HG03060 (cell line): ENCODE results near the gene CNTN4.
A peak's percentile ranks its signal among the peaks of the same experiment; 100 is the strongest.
"Not testable (repeated sequence)": the region's sequence is repeated elsewhere in the genome, so short reads cannot be mapped to it uniquely, and the experiment has no call there.

Experiments
- ATAC-seq: cut with Tn5 transposase; IDR thresholded peaks from one replicate; pipeline ENCODE4 v1.9.1; 2021; ENCODE audit warnings: low read depth, moderate number of reproducible peaks; ENCODE audit not compliant: unreplicated experiment

Gene CNTN4

DNA sequence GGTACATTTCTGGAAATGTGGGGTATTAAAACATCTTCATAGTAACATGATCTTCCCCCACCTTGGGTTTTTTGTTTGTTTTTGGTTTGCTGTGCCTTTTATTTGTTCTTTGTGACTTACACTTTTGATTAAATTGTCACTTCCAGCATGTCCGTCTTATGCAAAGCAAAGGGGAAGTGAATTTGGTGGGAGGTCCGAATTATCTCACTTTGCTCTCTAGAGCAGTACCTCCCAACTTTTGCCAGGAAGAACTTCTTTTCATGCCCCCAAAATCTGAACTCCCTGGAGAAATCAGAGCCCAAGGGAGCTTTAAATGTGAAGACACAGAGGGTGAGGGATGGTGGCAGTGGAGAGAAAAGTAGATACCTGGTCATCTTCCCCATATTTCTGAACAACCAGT lies 838.4 kb downstream of the CNTN4 start:
- no peak for ATAC-seq

DNA sequence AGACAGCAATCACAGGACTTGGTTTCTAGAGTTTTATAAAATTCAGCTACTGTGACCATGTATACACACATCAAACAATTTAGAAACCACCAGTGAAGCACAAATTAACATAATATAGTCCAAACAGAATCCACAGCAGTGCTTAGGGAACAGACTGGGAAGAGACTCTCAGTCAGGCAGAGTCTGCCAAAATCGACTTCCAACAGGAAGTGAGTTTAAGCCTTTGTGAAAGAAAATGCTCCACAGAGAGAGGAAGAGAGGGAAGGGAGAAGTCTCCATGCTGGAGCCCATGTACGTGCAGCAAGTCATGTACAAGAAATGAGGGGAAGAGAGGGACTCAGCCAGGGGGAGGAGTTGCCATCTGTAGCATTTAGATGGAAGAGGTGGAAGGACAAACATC lies 838.9 kb downstream of the CNTN4 start:
- no peak for ATAC-seq

DNA sequence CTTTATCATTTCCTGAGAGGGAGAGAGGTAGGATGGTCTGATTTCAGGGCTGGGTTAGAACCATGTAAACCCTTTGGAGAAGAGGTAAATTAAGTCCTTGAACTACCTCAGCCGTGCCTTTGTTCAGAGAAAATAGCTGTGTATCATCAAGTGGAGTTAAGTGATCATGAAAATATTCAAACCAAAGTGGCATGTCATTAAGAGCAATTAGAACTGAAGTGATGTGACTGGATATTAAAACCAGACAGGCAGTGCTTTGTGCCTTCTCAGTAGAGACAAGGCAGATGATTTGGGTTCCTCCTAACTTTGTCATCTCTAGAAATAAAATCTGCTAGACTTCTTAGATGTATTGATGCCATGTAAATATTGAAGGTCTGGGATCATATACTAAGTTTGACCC lies 840.0 kb downstream of the CNTN4 start:
- no peak for ATAC-seq

DNA sequence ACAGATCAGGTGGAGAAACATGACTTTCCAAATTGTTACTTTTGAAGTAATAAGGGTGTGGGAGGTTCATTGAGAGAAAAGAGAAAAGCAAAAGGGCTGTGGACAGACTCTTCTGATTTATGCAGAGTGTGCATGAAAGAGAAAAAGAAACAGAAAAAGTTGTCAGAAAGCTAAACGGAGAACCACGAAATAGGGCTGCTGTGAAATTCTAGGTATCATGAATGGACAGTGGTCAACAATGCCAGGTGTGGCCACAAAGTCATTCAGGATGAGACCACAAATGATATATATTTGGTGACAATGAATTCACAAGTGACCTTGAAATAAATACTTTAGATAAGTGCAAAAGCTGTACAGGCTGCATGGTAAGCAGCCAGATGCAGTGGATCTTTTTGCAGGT lies 841.4 kb downstream of the CNTN4 start:
- no peak for ATAC-seq

DNA sequence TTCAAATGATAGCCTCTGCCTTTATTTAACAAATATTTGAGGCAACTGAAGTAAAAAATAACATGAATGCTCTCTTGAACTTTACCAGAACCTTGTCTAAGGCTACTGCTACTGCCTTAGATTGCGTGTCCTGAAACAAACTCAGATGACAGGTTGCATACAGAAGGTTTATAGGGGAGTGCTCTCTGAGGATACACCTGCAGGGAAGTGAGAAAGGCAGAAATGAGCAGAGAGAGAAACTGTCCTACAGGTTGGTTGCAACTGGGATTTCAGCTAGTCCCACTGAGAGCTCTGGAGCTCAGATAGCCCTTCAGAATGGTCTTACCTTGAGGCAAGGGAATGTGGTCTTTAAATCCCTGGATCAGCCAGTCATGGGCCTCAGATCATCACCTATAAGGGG lies 846.0 kb downstream of the CNTN4 start:
- ATAC-seq = peak; percentile 44

DNA sequence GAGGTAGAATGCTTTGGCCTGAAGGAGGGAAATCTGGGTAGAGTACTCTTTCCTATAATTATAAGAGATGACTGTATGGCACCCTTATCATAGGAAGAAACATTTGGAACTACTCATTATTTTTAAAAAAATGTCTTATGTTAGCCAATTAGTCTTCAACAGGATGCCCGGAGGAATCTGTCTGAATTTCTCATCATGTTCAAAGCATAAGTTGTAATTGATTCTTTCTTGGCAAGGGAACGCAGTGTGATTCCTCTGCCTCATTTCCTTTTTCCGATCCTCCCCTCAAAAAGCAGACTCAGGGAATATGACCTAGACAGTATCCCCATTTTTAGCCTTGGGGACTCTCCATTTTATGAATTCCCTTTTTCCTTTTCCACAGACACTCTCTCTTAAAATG lies 846.5 kb downstream of the CNTN4 start:
- no peak for ATAC-seq

DNA sequence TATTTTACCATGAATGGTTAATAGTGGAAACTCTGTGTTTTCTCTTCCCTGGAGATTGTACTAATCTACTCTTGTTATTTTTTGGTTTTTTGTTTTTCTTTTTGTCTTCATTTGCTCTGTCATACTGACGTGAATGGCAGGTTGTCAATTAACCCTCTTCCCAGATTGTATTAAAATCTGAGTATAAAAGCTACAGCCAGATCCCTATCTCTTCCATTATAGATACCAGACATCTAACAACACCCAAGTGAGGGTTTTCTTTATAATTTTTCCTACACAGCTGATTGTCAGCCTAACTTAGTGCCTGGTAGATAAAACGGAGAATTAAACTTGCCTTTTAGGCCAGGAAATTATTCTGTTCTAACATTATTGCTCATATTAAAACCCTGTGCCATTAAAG lies 848.9 kb downstream of the CNTN4 start:
- ATAC-seq = no peak

DNA sequence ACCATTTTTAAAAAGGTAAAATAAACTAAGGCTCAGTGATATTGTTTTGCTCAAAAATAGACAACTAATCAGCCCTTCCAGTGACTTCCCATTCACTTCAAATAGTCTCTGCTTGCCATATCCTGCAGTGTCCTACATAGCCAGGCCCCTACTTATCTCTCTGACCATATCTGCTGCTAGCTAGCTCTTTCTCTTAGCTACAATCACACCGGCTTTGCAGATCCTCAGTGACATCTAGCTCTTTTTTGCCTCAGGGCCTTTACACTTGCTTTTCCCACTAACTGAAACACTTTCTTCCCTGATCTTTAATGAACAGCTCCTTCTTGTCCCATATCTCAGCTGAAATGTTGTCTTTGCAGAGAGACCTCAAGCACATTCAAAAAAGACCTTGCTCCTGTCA lies 850.2 kb downstream of the CNTN4 start:
- ATAC-seq = no peak

DNA sequence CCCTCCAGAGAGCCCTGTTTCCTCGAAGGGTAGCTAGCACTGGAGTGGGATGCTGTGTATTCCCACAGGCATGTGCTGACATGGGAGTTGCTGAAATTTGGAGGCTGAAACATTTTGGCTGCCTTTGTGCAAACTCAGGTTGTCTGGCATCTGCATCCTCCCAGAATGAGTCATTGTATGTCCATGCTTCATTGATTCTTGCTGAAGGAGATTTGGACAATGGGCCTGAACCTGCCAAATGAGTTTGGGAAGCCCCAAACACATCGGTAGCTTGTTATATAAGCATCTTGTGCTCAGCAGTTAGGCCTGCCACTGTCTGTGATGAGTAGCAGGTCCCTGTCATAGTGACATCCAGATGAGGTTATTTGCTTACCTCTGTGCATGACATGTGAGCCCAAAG lies 851.5 kb downstream of the CNTN4 start:
- no peak for ATAC-seq

DNA sequence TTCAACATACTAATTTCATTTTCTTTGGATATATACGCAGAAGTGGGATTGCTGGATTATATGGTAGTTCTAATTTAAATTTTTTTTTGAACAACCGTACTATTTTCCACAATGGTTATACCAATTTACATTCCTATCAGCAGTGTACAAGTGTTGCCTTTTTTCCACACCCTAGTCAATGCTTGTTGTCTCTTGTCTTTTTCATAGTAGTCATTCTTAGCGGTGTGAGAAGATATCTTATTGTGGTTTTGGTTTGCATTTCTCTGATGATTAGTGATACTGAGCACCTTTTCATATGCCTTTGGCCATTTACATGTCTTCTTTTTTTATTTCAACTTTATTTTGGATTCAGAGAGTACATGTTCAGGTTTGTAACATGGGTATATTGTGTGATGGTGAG lies 858.4 kb downstream of the CNTN4 start:
- ATAC-seq = no peak

DNA sequence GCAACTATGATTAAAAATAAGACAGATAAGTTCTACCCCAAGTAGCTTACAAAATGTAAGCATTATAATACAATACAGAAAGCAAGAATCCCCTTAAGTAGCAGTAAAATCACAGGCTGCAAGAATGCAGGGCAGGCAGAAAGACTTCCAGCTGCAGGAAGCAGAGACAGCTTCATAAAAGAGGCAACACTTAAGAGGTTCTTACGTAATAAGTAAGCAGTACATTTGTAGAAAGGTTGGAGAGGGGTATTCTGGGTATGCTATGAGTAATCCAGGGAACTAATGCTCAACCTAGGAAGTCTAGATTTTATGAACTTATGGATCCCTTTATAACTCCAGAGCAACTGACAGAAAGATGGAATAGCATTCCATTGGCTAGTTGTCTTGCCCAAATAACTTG lies 859.9 kb downstream of the CNTN4 start:
- no peak for ATAC-seq

DNA sequence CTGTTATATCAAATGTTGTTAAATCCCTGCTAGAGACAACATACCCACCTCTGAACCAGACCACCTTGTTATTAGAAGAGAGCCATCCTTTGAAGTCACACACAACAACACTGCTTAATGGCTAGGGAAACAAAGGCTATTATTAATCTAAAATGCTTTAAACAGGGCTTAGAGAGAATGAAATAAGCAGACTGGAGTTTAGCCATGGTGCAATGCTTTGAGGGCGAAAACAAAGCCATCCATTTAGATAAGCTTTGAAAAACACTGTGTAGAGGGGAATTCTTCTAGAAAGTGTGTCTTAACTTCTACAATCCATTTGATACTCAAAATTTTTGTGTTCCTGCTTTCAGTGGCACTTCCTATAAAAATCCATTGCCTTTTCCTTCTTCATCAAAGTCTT lies 862.9 kb downstream of the CNTN4 start:
- ATAC-seq = no peak

DNA sequence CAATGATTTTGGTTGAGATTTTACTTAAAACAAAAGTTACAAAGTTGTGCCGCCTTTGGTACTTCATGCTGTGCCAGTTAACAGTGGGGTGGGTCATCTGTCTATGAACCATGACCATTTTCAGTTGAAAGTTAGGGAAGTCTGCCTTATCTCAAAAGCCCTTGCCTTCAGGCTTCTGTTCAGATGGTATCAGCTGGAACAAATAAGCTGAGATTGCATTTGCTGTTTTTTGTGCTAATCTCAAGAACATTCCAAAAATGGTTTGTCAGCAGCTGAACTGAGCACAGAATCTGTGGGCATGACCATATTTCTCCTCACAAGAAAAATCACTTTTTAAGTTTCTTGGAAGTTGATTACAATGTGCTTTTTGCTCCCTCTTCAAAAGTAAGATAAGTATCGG lies 869.2 kb downstream of the CNTN4 start:
- ATAC-seq = no peak

DNA sequence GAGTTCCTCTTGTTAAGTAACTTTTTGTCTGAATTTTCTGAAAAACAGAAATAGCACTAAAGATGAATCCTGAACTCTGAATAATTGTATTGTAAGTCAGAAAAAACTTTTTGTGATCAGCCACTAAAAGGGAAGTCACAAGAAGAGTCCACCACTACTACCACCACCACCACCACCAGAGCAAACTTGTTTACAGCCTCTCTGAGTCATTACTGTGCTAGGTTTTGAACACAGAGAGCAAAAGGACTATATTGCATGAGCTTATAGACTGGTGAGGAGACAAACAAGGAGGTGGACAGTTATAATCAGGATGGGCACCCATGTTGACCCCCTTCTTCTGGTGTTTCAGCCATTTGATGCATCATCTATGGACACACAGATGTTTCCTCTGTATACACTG lies 869.8 kb downstream of the CNTN4 start:
- ATAC-seq = no peak

DNA sequence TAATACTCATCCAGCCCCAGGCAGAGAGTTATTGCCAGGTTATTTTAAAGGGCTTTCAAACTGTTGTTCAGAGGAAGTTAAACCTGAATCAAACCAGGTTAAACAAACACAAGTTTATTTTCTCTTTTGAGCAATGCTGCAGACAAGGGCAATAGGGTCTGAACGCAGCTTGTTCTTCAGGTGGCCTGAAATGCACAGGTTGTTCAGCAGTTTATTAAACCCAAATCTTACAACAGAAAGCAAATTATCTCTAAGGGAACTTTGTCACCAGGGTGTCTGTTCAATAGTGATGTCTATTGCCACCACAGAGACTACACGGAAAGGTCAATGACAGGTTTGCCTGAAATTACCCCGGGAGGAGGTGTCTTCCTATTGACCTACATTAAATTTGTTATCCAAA lies 877.5 kb downstream of the CNTN4 start:
- no peak for ATAC-seq

DNA sequence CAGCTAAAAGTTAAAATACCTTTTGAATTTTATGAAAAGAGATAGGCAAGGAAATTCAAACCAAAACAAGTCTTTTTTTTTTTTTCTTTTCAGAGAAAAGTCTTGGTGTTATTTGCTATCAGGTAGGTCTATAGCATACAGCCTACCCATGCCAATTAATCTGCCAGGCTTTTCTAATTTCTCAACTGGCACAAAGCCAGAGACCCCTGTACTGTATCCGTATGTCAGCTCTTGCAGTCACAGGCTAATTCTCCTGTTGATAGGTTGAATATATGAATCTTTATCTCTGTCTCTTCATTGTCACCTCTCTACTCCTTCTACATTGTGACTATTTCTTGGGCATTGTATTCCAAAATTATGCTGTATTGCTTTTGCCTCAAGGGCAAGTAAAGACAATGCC lies 878.1 kb downstream of the CNTN4 start:
- no peak for ATAC-seq

DNA sequence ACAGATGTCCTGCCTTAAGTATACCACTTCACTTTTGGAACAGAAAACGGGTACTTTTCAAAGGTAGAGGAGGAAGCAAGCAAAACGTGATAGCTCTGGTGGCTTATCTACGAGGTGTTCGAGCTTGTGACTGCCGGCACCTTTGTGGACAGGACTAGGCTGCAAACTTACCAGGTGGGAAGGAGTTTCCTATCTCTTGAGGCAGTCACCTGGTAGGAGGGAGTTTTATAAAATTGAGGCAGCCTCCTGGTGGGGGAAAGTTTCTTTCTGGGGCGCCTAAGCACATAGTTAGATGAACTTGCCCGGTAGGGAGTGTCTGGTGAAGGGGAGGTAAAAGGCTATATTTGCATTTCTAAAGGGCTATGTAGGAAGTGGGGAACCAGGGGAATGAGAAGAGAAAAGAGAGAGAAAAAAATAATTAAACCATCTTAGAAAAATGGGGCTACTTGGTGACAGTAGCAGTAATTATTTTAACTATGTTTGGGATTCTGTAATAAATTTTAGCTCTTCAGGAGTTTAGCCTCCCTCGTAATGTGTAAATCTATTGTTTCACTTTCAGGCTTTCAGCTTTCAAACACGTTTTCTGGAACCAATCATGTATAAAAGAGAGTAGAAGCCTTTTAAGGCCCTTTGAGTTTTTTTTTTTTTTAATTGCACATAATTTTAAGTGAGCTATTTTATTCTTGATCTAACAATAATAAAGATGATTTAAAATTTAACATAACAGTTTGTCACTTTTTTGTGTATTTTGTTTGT lies 880.5 kb downstream of the CNTN4 start:
- no peak for ATAC-seq

DNA sequence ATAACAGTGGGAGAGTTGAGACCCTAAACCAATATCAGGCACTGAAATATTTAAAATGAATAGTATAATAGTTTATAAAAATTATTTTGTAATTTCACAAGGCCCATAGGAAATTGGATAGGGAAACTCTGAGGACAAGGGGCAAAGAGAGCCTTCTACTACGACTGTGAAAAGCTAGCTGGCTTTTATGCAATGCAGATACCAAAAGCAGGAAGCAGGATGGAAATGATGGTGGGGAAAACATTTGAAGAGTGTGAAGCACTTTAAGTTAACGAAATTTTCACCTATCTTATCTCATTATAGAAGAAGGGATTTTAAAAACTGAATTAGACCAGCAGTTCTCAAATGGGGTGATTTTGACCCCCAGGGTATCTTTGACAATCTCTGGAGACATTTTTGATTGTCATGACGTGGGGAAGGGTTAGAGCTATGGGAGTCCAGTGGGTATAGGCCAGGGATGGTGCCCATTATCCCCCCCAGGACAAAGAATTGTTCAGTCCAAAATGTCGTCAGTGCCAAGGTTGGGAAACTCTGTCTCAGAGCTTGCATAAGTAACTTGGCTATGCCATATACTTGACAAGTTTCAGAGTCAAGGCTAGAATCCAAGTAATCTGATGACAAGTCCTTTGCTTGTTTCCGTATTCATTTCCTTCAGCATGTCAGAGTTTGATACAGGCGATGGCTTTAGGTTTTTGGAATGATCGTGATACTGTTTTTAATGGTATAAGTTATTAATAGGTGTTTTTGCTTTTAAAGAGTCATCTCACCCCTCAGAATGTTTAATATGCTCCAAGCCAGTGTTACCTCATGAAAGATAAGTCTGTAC lies 885.6 kb downstream of the CNTN4 start:
- no peak for ATAC-seq

DNA sequence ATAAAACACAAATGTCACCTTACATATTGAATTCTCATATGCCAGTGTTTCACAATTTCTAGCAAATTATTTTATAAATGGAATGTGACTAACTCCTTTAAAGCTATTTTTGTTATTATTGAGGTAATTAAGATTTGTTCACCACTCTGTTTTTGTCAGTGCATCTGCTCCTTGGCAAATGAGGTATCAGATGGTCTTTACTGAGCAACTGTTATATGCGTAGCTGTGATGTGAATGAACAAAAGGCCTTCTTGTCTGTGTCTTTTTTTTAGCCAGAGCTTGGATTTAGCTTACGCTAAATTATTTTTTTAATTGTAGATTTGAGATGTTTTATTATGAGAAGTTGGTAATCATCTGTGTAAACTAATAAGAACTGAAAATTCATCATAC lies 886.2 kb downstream of the CNTN4 start:
- no peak for ATAC-seq

DNA sequence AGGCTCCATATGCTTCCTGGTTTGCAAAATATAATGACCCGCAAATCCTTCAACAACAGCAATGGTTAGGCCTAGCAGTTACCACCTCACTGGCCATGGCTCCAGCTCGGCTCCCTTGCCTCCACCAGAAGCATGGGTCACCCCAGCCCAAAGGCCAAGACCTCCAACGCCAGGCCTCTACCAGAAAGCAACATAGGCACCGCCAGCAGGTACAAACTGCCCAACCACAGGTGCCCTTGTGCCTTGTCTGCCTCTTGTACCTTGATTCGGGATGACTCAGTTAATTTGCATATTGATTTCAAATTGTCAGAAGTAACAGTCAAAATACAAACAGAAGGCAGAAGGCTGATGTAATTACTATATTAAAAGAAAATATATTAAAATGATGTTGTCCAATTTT lies 886.8 kb downstream of the CNTN4 start:
- no peak for ATAC-seq

DNA sequence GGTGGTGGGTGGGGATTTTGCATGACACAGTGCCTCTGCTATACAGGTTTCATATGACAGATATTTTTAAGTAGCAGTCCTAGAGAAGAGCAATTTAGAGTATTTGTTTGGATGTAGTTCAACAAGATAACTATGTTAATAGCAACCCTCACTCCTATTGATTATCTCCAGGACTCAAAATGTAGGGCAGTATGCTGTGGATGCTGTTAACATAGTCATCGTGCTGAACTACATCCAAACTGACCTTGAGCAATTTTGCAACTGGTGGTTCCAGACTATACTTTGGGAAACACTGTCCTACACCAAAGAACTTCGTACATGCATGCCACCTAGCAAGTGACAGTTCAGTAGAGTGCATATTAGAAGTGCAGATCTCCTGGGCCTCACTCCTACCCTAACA lies 893.9 kb downstream of the CNTN4 start:
- no peak for ATAC-seq

DNA sequence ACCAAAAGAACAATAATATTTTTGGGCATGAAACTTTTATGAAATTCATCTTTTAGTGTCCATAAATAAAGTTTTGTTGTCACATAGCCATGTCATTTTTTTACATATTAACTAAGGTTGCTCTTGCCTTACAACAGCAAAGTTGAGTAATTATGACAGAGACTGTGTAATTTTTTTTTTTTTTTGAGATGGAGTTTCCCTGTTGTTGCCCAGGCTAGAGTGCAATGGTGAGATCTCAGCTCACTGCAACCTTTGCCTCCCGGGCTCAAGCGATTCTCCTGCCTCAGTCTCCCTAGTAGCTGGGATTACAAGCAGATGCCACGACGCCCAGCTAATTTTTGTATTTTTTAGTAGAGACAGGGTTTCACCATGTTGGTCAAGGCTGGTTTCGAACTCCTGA lies 894.5 kb downstream of the CNTN4 start:
- ATAC-seq = not testable (repeated sequence)
